Vagina (tissue), 2 donors: Measurements from ENCODE around the gene EYA4. TPM values are rescaled to one million over a fixed set of nuclear protein-coding genes. Genes with fewer than 3 reads are reported as not detected.

ENCODE experiments used
- DNase-seq, 2 donors: peaks; one replicate each; pipeline ENCODE4 v3.0.0-alpha.2; 2017; ENCODE audit errors: extremely low spot score in 2 of 2
- H3K27ac ChIP-seq: fragments of 200-600 bp; sonication (generic); one replicate; pipeline ENCODE4 v1.5.1; 2019
- H3K27me3 ChIP-seq: fragments of 200-600 bp; sonication (generic); one replicate; pipeline ENCODE4 v1.5.1; 2019
- H3K36me3 ChIP-seq, 2 donors: fragments of 200-600 bp; sonication (generic); one replicate each; pipeline ENCODE4 v1.5.1; 2017 to 2019
- H3K4me1 ChIP-seq: fragments of 200-600 bp; sonication (generic); one replicate; pipeline ENCODE4 v1.5.1; 2019
- H3K4me3 ChIP-seq, 2 donors: fragments of 200-600 bp; sonication (generic); 1 replicate in 1 of 2; 2 replicates in 1 of 2; pipeline ENCODE4 v1.5.1; 2016 to 2019
- H3K9me3 ChIP-seq: fragments of 200-600 bp; sonication (generic); one replicate; pipeline ENCODE4 v1.5.1; 2019
- POLR2A ChIP-seq, 2 donors: fragments of 450-650 bp; IDR thresholded peaks; one replicate each; pipeline ENCODE4 v1.6.1; 2017; ENCODE audit warnings: antibody characterized with exemption in 2 of 2, mild to moderate bottlenecking in 2 of 2, moderate library complexity in 2 of 2
- POLR2AphosphoS5 ChIP-seq, 2 donors: sonication (generic); formaldehyde crosslinking; IDR thresholded peaks; one replicate each; pipeline ENCODE4 v1.9.0; 2017; ENCODE audit warnings: antibody characterized with exemption in 2 of 2, mild to moderate bottlenecking in 2 of 2, low read depth in 1 of 2; ENCODE audit not compliant: insufficient read depth in 1 of 2
- intact Hi-C: fragments of 100-400 bp; cut with DNase I; formaldehyde crosslinking; loops from one replicate; pipeline ENCODE4 v1.15.1; 2023
- total RNA-seq: library from RNA; depleted of rRNA; stranded (reverse); fragments of >200 nt; gene quantifications from one replicate; pipeline ENCODE4 v1.2.3, GENCODE V29; 2016
- TF ChIP-seq, protein P1 (sequence below), 3 experiments: fragments of 450-650 bp in 2 of 3; fragments of 200-600 bp in 1 of 3; sonication (generic) in 1 of 3; IDR thresholded peaks; one replicate each; pipeline ENCODE4 v1.5.1; 2017 to 2019; ENCODE audit warnings: antibody characterized with exemption in 3 of 3, mild to moderate bottlenecking in 2 of 3, moderate library complexity in 2 of 3

Gene EYA4
- total RNA-seq, 1 donor from 2014 or later, result 18.7 TPM

DNA sequence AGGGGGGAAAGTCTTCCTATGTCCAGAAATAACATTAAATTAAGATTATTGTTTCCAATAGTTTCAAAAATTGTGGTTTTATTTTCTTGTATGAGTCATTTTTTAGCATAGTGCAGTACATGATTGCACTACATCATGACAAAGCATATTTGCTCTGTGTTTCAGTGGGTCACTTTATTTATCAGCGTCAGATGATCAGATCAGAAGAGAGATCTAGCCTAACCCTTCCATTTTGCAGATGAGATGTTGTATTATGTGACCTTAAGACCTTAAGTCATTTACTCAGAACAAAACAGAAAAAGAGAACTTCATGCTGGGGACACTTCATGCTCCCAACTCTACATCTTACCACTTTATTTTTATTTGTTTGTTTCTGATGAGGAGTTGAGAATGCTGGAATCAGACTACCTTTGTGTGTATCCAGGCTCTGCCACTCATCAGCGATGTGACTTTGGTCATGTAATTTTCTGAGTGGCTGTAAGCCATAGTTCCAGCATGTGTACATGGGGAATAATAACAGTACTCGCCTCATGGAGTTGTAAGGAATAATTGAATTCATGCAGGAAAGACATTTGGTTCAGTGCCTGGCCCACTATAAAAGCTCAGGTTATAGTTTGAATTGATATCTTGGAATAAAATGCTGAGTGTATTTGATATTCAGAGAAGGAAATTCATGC, 13.5 kb downstream of the EYA4 start:
- no peak for DNase-seq
- Histone ChIP-seq H3K36me3 (no peaks in the 10 kb centered on the region), H3K27ac (no peak overlapping the region), H3K9me3 (no peaks in the 10 kb centered on the region), H3K4me1 (no peaks in the 10 kb centered on the region), H3K4me3 (no peak overlapping the region), H3K27me3 (no peaks in the 10 kb centered on the region)
- intact Hi-C loops, result no loop called here
- TF ChIP-seq POLR2AphosphoS5 (IDR thresholded peaks at IDR 0.05; ENCODE audit: insufficient read depth in 1 of 2, low read depth in 1 of 2) (no peak), POLR2A (IDR thresholded peaks at IDR 0.05) (no peak)
- TF ChIP-seq, protein P1, sequence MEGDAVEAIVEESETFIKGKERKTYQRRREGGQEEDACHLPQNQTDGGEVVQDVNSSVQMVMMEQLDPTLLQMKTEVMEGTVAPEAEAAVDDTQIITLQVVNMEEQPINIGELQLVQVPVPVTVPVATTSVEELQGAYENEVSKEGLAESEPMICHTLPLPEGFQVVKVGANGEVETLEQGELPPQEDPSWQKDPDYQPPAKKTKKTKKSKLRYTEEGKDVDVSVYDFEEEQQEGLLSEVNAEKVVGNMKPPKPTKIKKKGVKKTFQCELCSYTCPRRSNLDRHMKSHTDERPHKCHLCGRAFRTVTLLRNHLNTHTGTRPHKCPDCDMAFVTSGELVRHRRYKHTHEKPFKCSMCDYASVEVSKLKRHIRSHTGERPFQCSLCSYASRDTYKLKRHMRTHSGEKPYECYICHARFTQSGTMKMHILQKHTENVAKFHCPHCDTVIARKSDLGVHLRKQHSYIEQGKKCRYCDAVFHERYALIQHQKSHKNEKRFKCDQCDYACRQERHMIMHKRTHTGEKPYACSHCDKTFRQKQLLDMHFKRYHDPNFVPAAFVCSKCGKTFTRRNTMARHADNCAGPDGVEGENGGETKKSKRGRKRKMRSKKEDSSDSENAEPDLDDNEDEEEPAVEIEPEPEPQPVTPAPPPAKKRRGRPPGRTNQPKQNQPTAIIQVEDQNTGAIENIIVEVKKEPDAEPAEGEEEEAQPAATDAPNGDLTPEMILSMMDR (IDR thresholded peaks at IDR 0.05), result no peak

DNA sequence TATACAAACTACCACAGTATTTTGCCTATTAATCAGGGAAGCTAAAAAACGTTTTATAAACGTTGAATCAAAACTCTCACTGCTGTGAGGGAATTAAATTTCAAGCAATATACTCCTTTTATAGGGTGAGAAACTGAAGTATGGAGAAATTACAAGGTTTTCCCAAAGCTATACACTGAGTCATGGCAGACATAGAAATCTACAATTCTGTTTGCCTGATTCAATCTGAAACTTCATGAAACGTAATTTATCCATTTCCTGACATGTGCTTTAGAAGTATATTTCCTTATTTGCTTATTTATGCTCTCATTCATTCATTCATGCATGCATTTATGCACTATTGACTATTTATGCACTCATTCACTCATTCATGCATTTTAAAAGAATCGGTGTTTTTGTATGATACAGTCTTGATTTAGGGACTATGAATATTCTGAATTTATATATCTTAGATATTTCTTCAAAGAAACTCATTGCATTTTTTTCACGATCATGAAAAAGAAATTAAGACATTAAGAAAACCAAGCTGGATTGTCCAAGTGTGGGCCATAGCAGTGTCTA, 16.5 kb downstream of the EYA4 start:
- Histone ChIP-seq H3K36me3 (no peaks in the 10 kb centered on the region), H3K27me3 (no peaks in the 10 kb centered on the region), H3K27ac (no peak overlapping the region), H3K9me3 (no peaks in the 10 kb centered on the region), H3K4me3 (no peak overlapping the region), H3K4me1 (no peaks in the 10 kb centered on the region)
- intact Hi-C loops, result no loop called here
- TF ChIP-seq POLR2A (IDR thresholded peaks at IDR 0.05) (no peak), POLR2AphosphoS5 (IDR thresholded peaks at IDR 0.05; ENCODE audit: insufficient read depth in 1 of 2, low read depth in 1 of 2) (no peak)
- TF ChIP-seq, protein P1 (IDR thresholded peaks at IDR 0.05), result no peak
- DNase-seq, result no peak

DNA sequence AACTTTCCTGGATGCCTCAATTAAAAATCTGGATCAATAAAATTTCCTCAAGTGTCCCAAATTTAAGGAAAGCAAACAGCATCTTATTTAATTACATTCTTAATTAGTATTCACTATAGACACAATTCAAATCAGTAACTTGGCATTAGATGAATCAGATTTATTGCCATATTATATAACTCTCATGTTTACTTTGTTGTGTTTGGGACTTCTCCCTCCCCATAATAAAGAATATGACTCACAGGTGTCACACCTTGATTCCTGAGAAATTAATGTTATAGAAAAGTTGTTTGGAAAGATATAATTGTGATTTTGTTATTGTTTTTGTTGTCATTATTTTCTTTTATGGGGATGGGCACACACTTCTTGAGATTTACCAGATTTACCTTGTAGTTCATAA, 18.4 kb downstream of the EYA4 start:
- Histone ChIP-seq H3K4me3 (no peak overlapping the region), H3K4me1 (no peaks in the 10 kb centered on the region), H3K27ac (no peak overlapping the region), H3K27me3 (no peaks in the 10 kb centered on the region), H3K9me3 (no peaks in the 10 kb centered on the region), H3K36me3 (no peaks in the 10 kb centered on the region)
- TF ChIP-seq POLR2AphosphoS5 (IDR thresholded peaks at IDR 0.05; ENCODE audit: insufficient read depth in 1 of 2, low read depth in 1 of 2), result no peak
- no peak for DNase-seq
- intact Hi-C loops, result no loop called here

DNA sequence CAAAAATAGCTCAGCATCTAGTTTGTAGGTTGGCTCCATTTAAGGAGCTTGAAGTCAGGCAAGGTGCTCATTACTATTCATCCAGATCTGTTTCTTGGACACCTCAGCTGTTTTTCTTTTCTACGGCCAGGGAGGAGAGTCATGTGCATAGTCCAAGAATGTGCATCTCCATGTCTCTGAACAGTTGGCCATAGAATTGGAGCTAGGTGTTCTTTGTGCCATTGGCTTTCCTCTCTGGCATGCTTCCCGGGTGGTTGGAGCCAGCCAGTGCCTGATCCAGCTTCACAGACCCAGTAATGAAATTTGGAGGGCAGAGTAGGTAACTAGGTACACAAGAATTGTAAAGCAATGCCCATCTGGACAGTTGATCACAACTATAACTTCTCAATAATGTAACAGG, 21.6 kb downstream of the EYA4 start:
- Histone ChIP-seq H3K27me3 (no peaks in the 10 kb centered on the region), H3K27ac (no peak overlapping the region), H3K4me1 (no peaks in the 10 kb centered on the region), H3K4me3 (no peak overlapping the region), H3K9me3 (no peaks in the 10 kb centered on the region), H3K36me3 (no peaks in the 10 kb centered on the region)
- TF ChIP-seq POLR2AphosphoS5 (IDR thresholded peaks at IDR 0.05; ENCODE audit: insufficient read depth in 1 of 2, low read depth in 1 of 2) (no peak), POLR2A (IDR thresholded peaks at IDR 0.05) (no peak)
- TF ChIP-seq, protein P1 (IDR thresholded peaks at IDR 0.05), result no peak
- intact Hi-C loops, result no loop called here
- DNase-seq, result no peak

DNA sequence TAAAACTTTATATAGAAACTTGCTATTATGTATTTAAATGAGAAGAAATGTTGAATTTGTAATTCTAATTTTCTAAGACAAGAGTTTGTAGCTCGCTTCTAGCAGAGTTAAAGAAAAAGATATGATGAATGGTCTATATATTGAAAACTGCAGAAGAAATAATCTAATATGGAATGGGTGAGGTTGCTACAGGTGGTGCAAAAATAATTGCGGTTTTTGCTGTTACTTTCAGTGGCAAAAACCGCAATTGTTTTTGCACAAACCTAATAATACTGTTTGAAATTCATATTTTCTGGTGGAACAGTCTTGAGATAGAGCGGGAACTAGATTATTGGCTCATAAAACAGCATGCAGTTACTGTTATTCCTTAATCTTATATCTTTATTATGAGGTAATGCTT, 23.9 kb downstream of the EYA4 start:
- Histone ChIP-seq H3K27me3 (no peaks in the 10 kb centered on the region), H3K9me3 (no peaks in the 10 kb centered on the region), H3K4me1 (no peaks in the 10 kb centered on the region), H3K4me3 (no peak overlapping the region), H3K27ac (no peak overlapping the region), H3K36me3 (no peaks in the 10 kb centered on the region)
- intact Hi-C loops, result no loop called here
- TF ChIP-seq, protein P1 (IDR thresholded peaks at IDR 0.05), result no peak
- no peak for TF ChIP-seq POLR2A (IDR thresholded peaks at IDR 0.05)
- no peak for TF ChIP-seq POLR2AphosphoS5 (IDR thresholded peaks at IDR 0.05; ENCODE audit: insufficient read depth in 1 of 2, low read depth in 1 of 2)
- DNase-seq, result no peak
